PC-3 (cell line): ENCODE measurements around the gene TP53RK.

ENCODE experiments used
- CTCF ChIP-seq: fragments of 300-600 bp; sonication (generic); conservative IDR thresholded peaks from 2 replicates; pipeline ENCODE4 v1.5.1; 2017; ENCODE audit warnings: antibody characterized with exemption, low read depth, mild to moderate bottlenecking, low read length
- EZH2phosphoT487 ChIP-seq: fragments of 300-600 bp; sonication (generic); IDR thresholded peaks from 2 replicates; pipeline ENCODE4 v1.6.1; 2018; ENCODE audit warnings: mild to moderate bottlenecking, antibody characterized with exemption, low read length, borderline replicate concordance

GRCh38 chr20:46649650-46649949, 39.6 kb downstream of the TP53RK start:
- TF ChIP-seq CTCF, result no peak
- TF ChIP-seq EZH2phosphoT487, result no peak
